ENCODE measurements around the gene SERINC4.
A peak's percentile ranks its signal among the peaks of the same experiment; 100 is the strongest.
"Not testable (repeated sequence)": the region's sequence is repeated elsewhere in the genome, so short reads cannot be mapped to it uniquely, and the experiment has no call there.

Gene SERINC4
- total RNA-seq, result 0 to 0.18 (median 0.05) reads per million in 4 experiments

DNA sequence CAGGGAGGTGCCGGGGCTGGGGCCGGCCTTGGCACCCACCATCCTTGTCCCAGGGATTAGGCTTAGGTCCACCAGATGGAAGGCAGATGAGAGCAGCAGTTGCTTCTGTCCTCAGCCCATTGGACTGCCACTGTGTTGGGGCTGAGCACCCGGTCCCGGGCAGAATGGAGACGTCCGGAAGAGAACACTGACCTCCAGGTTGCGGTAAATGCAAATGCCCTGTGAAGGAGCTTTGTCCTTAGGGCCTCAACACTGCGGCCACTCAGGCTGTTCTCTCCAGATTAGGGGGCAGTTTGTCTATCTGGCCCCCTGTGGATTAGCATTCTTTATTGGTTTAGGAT, at the start of gene SERINC4:
TSS of gene SERINC4 (minus strand) at position 276 of the 341 bp plus-strand sequence. CDS start at position 42, 234 bp downstream.
- DNase-seq, result no peak

DNA sequence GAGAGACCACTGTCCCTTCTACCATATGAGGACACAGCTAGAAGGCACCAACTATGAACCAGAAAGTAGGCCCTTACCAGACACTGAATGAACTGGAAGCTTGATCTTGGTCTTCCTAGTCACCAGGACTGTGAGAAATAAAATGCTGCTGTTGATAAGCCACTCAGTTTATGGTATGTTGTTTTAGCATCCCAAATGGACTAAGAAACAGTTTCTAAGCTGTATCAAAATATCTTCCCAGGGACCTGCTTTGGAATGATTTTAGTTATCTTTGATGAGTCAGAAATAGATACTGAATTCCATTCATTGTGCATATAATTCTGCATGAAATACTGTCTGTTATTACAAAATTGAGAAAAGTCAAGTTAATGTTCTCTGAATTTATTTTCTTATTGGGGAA, 45.4 kb upstream of the SERINC4 start:
- DNase-seq, result no peak

DNA sequence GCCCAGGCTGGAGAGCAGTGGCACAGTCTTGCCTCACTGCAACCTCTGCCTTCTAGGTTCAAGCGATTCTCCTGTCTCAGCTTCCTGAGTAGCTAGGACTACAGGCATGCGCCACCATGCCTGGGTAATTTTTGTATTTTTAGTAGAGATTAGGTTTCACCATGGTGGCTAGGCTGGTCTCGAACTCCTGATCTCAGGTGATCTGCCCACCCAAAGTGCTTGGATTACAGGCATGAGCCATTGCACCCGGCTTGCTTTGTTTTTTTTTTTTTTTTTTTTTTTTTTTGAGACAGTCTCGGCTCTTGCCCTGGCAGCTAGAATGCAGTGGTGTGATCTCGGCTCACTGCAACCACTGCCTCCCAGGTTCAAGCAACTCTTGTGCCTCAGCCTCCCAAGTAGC, 32.5 kb upstream of the SERINC4 start:
- DNase-seq, result not testable (repeated sequence)

DNA sequence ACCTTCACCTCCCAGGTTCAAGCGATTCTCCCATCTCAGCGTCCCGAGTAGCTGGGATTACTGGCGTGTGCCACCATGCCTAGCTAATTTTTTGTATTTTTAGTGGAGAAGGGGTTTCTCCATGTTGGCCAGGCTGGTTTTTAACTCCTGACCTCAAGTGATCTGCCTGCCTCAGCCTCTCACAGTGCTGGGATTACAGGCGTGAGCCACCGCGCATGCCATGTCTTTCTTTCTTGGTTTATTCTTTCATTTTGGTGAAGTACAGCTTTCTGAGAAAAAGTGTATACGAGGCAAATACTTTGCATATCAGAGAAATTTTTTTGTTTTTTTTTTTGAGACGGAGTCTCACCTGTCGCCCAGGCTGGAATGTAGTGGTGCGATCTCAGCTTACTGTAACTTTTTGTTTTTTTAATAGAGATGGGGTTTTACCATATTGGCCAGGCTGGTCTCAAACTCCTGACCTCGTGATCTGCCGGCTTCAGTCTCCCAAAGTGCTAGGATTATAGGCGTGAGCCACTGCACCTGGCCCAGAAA, 31.6 kb upstream of the SERINC4 start:
- DNase-seq, result not testable (repeated sequence)

DNA sequence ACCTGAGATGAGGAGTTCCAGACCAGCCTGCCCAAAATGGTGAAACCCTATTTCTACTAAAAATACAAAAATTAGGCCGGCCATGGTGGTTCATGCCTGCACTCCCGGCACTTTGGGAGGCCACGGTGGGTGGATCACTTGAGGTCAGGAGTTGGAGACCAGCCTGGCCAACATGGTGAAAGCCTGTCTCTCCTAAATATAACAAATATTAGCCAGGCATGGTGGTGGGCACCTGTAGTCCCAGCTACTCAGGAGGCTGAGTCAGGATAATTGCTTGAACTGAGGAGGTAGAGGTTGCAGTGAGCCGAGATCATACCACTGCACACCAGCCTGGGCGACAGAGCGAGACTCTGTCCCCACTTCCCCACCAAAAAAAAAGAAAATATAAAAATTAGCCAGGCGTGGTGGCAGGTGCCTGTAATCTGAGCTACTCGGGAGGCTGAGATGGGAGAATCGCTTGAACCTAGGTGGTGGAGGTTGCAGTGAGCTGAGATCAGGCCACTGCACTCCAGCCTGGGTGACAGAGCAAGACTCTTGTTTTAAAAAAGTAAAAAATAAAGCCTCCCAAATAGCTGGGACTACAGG, 30.8 kb upstream of the SERINC4 start:
- DNase-seq, result not testable (repeated sequence)

DNA sequence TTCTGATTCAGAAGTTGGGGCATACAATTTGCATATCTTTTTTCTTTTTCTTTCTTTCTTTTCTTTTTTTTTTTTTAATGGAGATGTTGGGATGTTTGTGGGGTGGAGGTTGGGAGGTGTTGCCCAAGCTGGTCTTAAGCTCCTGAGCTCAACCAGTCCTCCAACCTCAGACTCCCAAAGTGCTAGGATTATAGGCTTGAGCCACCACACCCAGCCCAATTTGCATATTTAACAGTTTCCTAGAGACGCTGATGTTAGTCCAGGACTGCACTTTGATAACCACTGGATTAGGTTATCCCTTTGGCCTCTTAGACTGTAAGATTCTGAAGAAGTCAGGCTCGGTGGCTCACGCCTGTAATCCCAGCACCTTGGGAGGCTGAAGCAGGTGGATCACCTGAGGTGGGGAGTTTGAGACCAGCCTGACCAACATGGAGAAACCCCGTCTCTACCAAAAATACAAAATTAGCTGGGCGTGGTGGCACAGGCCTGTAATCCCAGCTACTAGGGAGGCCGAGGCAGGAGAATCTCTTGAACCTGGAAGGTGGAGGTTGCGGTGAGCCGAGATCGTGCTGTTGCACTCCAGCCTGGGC, 30.0 kb upstream of the SERINC4 start:
- not testable (repeated sequence) for DNase-seq

DNA sequence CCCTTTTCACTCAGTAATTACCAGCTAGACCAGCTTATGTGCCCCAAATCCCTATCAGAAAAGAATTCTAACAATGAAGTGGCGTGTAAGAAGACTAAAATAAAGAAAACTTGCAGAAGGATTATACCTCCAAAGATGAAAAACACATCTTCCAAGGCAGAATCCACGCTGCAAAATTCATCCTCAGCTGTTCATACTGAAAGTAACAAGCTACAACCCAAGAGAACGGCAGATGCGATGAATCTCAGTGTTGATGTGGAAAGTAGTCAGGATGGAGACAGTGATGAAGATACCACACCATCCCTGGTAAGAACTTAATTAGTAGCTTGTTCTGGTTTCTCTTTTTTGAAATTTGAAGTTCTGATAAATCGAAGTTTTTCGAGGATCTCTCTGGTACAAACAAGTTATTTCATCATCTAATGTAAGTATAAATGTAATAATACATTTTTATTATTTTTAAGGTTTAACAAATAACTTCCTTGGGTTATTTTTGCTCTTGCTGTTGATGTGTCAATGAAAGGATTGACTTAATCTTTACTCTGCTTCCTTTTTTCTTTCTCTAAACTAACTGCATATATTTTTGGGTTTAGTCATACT, 28.1 kb upstream of the SERINC4 start:
- DNase-seq, result no peak

DNA sequence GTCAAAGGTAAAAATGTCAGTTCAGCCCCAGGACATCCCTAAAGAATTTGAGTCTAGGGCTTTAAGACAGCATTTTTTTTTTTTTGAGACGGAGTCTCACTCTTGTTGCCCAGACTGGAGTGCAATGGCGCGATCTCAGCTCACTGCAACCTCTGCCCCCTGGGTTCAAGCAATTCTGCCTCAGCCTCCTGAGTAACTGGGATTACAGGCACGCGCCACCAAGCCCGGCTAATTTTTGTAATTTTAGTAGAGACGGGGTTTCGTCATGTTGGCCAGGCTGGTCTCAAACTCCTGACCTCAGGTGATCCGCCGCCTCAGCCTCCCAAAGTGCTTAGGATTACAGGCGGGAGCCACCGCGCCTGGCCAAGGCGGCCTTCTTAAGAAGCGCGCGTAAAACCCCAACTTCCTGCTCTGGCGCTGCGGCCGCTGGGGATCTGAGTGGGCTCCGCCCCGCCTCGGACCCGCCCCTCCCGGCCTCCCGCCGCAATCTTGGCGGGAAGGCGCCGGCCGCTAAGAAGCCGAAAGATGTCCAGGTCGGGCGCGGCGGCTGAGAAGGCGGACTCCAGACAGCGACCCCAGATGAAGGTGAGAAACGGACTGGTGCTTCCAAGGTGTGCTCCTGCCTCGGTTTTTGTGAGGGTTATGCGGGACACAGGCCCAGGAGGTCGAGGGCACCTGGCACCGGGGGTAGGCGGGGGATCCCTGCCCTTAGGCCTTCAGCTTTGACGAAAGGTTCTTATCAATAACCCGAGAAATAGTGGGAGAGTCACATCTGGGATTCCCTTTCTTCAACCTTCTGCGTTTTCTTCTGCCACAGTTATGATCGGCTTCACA, 26.7 kb upstream of the SERINC4 start, which contains the start of gene WDR76:
TSS of gene WDR76 (plus strand) at position 495 of the 834 bp plus-strand sequence. CDS start at position 526, 31 bp downstream.
- peak; percentile 44 for DNase-seq

DNA sequence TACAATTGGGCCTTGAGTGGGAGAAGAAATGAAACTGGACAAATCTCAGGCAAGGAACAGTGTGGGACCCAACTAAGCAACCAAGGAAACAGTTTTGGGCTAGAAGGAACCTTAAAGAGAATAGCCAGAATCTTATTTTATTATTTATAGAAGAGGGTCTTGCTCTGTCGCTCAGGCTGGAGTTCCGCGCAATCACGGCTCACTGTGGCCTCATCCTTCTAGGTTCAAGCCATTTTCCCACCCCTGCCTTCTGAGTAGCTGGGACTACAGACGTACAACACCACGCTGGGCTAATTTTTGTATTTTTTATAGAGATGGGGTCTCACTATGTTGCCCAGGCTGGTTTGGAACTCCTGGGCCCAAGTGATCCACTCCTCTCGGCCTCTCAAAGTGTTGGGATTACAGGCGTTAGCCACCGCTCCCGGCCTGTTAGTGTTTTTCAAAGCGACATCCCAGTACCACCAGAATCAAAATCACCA, 26.0 kb upstream of the SERINC4 start:
- DNase-seq, result no peak

DNA sequence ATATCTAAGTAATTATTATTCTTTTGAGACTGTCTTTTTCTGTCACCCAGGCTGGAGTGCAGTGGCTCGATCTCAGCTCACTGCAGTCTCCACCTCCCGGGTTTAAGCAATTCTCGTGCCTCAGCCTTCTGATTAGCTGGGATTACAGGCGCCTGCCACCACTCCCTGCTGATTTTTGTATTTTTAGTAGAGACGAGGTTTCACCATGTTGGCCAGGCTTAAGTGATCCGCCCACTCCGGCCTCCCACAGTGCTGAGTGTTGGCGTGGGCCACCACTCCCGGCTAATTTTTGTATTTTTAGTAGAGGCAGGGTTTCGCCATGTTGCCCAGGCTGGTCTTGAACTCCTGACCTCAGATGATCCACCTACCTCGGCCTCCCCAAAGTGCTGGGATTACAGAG, 25.3 kb upstream of the SERINC4 start:
- not testable (repeated sequence) for DNase-seq

DNA sequence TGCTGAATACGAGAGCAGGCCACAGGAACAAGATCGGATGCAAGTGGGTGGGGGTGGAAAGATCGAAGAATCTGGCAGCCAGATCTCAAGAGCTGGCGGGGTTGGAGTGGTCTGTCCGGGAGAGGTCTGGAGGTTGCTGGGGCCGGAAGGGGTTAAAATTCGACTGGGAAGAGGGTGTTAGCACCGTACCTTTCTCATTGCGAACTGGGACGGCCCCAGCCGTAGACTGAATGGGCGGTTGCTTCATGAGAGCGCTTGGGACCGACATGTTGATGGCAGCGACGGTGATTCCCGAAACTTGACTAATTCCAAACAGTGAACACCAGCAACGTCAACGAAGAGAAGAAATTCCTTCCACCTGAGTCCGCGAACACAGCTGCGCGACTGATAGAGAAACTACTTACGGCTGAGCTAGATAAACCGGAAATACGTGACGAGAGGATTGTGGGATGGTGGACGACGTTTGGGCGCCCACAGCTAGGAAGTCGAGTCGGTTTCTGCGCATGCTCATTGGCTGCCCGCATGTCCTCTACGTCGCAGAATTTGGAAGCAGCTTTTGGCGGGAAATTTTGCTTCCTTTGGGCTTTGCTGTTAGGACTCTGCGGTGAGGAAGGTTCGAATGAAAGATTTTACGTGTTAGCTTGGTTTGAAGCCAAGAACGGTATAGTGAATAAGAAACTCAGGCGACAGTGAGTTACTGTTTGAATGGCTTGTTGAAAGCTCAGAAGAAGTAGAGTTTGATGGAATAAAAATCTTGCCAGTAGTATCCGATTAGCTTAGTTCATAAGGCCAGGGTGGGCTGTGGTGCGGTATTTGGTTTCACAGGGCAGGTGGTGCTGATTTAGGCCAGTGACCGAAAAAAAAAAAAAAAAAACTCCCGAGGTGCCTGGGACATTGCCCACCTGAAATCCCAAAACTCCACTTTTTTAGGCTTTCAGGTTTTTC, 24.6 kb upstream of the SERINC4 start, which contains the start of gene MFAP1:
TSS of gene MFAP1 (minus strand) at position 389 of the 945 bp plus-strand sequence. CDS start at position 268, 121 bp downstream.
- peak; percentile 83 for DNase-seq

DNA sequence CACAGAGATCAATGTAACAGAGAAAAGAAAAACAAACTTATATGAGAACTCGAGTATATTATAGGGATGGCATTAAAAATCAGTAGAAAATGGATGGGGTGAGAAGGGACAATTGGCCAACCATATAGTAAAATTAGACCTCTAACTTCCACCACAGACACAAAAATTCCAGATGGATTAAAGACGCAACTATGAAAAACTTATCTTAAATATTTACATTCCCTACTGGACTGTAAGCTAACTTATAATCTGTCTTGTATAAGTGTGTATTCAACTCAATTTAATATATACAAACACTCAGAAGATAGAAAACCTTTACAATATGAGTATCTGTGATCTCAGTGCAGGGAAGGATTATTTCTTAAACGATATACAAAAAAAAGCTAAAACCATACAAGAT, 21.5 kb upstream of the SERINC4 start:
- DNase-seq, result no peak

DNA sequence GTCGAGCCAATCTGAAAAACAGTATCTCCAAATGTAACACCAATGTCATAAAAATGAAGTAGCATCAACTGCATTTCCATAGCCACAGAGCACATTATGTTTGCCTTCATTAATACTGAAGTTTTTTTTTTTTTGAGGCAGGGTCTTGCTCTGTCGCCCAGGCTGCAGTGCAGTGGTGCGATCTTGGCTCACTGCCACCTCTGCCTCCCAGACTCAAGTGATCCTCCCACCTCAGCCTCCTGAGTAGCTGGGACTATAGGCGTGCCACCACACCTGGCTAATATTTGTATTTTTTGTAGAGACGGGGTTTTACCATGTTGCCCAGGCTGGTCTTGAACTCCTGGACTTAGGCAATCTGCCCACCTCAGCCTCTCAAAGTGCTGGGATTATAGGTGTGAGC, 15.0 kb upstream of the SERINC4 start:
- DNase-seq, result not testable (repeated sequence)

DNA sequence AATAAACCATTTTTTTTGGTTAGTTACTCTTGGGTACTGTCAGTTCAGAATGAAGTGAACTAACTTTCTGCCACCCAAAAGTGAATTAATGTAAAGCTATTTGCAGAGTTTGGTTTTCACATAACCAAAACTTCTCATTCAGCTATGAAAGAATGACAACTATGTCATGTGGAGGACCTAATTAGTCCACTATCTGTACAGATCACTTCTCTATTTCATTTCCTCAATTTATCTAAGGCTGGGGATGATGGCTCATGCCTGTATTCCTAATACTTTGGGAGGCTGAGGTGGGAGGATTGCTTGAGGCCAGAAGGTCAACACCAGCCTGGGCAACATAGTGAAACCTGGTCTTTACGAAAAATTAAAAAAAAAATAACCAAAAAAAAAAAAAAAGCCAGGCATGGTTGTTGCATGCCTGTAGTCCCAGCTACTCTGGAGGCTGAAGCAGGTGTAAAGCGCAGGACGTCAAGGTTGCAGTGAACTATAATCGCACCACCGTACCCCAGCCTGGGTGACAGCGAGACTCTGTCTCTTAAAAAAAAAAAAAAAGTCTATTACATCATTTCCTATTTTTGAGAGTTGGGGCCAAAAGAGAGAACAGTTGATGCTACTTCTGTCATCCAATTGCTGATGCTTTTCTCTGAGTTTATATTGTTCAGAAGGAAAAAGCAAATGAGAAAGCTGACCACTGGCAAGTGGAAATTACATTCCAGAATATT, 9.1 kb upstream of the SERINC4 start:
- DNase-seq, result no peak

DNA sequence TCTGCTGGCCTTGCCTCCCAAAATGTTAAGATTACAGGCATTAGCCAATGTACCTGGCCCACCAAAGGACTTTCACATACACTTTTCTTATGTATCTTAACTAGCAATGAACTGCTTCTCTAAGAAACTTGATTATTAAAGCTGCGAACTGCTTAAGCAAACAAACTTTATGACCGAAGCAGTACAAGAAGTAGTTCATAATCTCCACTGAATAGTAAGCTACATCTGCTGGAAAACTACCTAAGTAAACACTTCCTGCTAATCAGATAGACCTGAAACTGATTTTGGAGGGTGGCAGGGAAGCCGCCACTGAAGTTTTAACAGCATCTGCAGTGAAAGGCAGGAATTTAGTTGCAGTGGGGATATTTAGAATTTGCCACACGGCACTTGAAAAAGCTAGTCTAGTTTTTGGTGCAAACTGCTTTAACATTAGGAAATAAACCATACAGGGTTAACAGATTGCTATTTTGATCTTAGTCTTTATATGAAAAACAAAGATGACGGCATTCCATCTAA, 8.5 kb upstream of the SERINC4 start:
- no peak for DNase-seq

DNA sequence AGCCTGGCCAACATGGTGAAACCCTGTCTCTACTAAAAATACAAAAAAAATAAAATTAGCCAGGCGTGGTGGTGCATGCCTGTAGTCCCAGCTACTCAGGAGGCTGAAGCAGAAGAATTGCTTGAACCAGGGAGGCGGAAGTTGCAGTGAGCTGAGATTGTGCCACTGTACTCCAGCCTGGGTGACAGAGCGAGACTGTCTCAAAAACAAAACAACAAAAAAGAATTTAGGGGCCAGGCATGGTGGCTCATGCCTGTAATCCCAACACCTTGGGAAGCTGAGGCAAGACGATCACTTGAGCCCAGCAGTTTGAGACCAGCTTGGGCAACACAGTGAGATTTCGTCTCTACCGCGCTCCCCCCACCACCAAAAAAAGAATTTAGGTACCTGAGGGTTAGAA, 2.7 kb upstream of the SERINC4 start:
- not testable (repeated sequence) for DNase-seq

DNA sequence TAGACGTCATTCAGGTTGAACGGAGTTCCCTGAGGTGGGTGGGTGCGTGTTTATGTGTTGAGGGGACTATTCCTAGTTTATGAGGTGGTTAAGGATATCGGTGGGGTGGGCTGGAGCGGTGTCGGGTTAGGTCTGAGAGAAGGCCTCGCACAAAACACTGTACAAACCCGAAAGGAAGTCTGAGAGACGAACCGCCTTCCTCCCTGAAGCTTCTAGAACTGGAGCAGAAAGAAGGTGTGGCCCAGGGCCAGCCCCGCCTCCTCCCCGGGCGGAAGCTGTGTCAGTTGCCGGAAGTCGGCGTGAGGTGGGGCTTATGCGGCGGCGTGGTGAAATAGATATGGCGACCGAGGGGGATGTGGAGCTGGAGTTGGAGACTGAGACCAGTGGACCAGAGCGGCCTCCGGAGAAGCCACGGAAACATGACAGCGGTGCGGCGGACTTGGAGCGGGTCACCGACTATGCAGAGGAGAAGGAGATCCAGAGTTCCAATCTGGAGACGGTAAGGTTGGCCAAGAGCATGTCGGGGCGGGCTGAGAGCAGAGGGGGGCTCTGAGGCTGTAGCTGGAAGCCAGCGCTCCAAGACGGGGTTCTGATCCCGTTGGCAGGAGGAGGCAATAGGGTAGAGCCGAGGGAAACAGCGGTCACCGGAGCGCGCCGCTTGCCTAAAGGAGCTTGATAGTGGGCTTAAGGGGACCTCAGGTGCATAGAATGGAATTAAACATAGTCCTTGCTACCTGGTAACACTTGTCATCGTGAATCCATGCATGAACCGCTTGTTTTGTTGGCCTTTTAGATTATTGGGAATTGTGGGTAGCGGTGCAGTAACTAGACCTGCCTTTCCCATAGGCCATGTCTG, 494 bp upstream of the SERINC4 start, which contains the start of gene HYPK:
TSS of gene HYPK (plus strand) at position 314 of the 856 bp plus-strand sequence. CDS start at position 338, 24 bp downstream.
- peak; percentile 79 for DNase-seq

DNA sequence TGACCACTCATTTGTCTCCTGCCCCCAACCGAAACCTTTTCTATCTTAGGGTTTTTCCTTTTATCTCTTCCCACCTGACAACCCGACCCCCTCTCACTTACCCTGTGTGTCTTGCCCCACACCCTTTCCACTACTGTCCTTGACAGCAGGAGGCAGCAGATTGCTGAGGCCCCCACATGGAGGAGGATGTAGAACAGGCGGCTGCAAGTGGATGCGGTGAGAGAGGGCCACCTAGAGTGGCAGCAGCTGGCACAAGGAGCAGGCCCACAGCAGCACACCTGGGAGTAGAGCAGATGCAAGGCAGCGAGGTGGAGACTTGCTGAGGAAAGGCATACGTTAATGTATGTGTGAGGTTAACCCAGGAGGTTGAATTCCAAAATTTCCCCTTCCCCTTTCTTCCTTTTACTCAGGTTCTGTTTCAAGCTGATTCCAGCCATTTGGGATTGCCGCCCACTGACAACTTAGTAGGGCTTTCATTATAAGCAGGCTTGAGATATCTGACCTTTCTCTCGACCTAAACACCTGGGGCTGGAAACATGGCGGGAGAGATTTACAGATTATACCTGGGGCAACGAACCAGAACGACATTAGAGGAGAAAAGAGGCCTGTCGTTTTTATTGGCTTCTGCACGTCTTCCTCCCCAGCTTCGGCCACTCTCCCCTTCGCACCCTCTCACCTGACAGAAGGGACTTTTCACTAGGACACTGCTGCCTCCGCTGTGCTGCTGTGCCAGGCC, 643 bp downstream of the SERINC4 start:
- DNase-seq, result no peak

DNA sequence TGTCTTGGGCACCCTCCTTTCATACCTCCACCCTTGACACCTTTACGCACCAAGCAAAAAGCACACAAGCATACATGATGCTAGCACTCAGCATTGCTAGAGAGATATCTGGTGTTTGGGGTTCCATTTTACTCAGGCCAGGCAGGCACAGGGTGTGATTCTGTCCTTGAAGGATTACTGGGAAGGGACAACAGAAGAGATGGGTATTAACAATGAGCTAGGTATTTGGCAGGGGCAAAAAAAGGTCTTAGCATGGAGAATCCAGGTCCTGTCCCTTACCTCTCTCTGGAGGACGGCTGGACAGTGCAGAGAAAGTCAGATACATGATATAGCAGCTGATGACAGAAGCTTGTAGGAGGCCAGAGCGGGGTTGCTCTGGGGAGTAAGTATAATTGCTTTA, 3.5 kb downstream of the SERINC4 start:
- DNase-seq, result no peak

Data from effector CD8-positive, alpha-beta T cell (primary cell).